Mucosa of descending colon (tissue), 3 donors: ENCODE results near the gene PRR18. TPM values are rescaled to one million over a fixed set of nuclear protein-coding genes. Genes with fewer than 3 reads are reported as not detected.

ENCODE experiments used
- ATAC-seq: fragments of 200-7000 bp; cut with Tn5 transposase; one replicate; pipeline ENCODE4 v1.9.1; 2020; ENCODE audit warnings: mild to moderate bottlenecking, moderate library complexity
- DNase-seq, 3 donors: peaks; one replicate each; pipeline ENCODE4 v3.0.0-alpha.2; 2020
- H3K36me3 ChIP-seq: fragments of 200-600 bp; one replicate; pipeline ENCODE4 v1.8.0; 2021; ENCODE audit warnings: low read depth, mild to moderate bottlenecking
- H3K4me1 ChIP-seq: fragments of 200-600 bp; one replicate; pipeline ENCODE4 v1.8.0; 2021; ENCODE audit warnings: low read depth, mild to moderate bottlenecking
- H3K4me3 ChIP-seq: fragments of 200-600 bp; one replicate; pipeline ENCODE4 v1.8.0; 2021; ENCODE audit warnings: mild to moderate bottlenecking
- H3K9me3 ChIP-seq: fragments of 200-600 bp; one replicate; pipeline ENCODE4 v1.8.0; 2021; ENCODE audit warnings: mild to moderate bottlenecking
- CTCF ChIP-seq: fragments of 200-600 bp; IDR thresholded peaks from one replicate; pipeline ENCODE4 v1.8.0; 2022; ENCODE audit warnings: antibody characterized with exemption, mild to moderate bottlenecking
- intact Hi-C, 2 donors: fragments of 100-400 bp; cut with DNase I in 1 of 2; cut with micrococcal nuclease in 1 of 2; formaldehyde crosslinking; loops; one replicate each; pipeline versions ENCODE4 v1.11.0 to v1.11.1; 2022; cut with DNase I, micrococcal nuclease
- total RNA-seq, 3 donors: library from RNA; stranded (reverse); fragmentation: NEBNext Ultra II Directional in 2 of 3; extraction: Animal tissue kit (Norgen Biotek cat#: 25700) in 2 of 3; gene quantifications; one replicate each; pipeline versions ENCODE4 v1.2.1 to v1.2.4, GENCODE V29; 2021 to 2023
- donor health status: DM: no; HTN: no; CAD: no; lungs with moderate emphysema.
- donor health status: DM: no; HTN: no; CAD: no.
- donor health status: DM: no; HTN: yes; CAD: no.

The PRR18 gene
- total RNA-seq, 3 donors from 2014 or later: 0.13 TPM; not detected in 2

GRCh38 chr6:166344240-166344639 is 36.0 kb upstream of the PRR18 start:
- Histone ChIP-seq H3K4me1 (peaks cover 25% of the 10 kb centered on the region), H3K4me3 (no peak overlapping the region), H3K9me3 (no peaks in the 10 kb centered on the region), H3K36me3 (no peaks in the 10 kb centered on the region)
- ATAC-seq (no peak), DNase-seq (no peak)
- no peak for TF ChIP-seq CTCF
- intact Hi-C loops: no loop called here

GRCh38 chr6:166343150-166343487 is 34.9 kb upstream of the PRR18 start:
- no peaks in the 10 kb centered on the region for H3K36me3 ChIP-seq
- intact Hi-C loops: no loop called here
- ATAC-seq (peak; percentile 3), DNase-seq (no peak)
- H3K4me1 ChIP-seq: peaks cover 30% of the 10 kb centered on the region
- TF ChIP-seq CTCF: no peak
- no peaks in the 10 kb centered on the region for H3K9me3 ChIP-seq
- peak overlapping the region; percentile 96 for H3K4me3 ChIP-seq

GRCh38 chr6:166342349-166343149 is 34.4 kb upstream of the PRR18 start, which contains the start of gene SFT2D1:
SFT2D1 (minus strand) TSS chr6:166342545; CDS start chr6:166342481, 64 bp downstream.
- peak; percentile 91 to 94 (median 92) for DNase-seq
- no peaks in the 10 kb centered on the region for H3K36me3 ChIP-seq
- intact Hi-C loops: no loop called here
- no peaks in the 10 kb centered on the region for H3K9me3 ChIP-seq
- ATAC-seq: peak; percentile 98
- TF ChIP-seq CTCF: no peak
- peaks cover 30% of the 10 kb centered on the region for H3K4me1 ChIP-seq
- peak within 1 kb of the TSS; percentile 96 for H3K4me3 ChIP-seq

- Histone ChIP-seq H3K4me1 (peaks cover 30% of the 10 kb centered on the region), H3K4me3 (peak overlapping the region; percentile 96)
- peak in 1 of 3 donors; percentile 42 for DNase-seq
Measured at GRCh38 chr6:166341977-166342348, 33.8 kb upstream of the PRR18 start.

GRCh38 chr6:166341464-166341863 is 33.3 kb upstream of the PRR18 start:
- DNase-seq: peak in 1 of 3 donors; percentile 19
- Histone ChIP-seq H3K9me3 (no peaks in the 10 kb centered on the region), H3K36me3 (no peaks in the 10 kb centered on the region), H3K4me3 (peak overlapping the region; percentile 96), H3K4me1 (peaks cover 30% of the 10 kb centered on the region)
- intact Hi-C loops: no loop called here
- TF ChIP-seq CTCF: no peak
- peak; percentile 33 for ATAC-seq

More at GRCh38 chr6:166341977-166342348, 33.8 kb upstream of the PRR18 start:
- intact Hi-C loops: no loop called here
- H3K36me3 ChIP-seq: no peaks in the 10 kb centered on the region
- TF ChIP-seq CTCF: no peak
- ATAC-seq: peak; percentile 23
- no peaks in the 10 kb centered on the region for H3K9me3 ChIP-seq
